ENCODE results near the gene SGSM1.

DNA sequence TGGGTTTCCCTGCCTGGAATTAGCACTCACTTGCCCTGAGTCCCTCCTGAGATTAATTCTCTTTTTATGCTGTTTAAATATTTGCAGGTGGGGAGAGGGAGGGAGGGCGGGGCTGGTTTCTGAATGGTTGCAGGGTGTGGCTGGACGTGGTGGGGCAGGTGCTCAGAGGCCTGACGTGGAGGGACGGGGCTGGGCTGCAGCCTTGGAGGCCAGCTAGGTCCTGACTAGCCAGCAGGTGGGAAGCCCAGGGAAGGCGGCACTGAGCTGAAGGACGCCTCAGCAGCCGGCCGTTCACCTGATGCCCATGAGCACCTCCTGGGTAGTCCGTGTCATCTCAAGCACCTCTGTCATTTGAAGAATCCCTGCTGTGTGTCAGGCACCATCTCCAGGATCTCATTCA lies 21.3 kb downstream of the SGSM1 start:
- no peak for TF ChIP-seq POLR2A (conservative IDR thresholded peaks at IDR 0.05)
- TF ChIP-seq, protein P1, sequence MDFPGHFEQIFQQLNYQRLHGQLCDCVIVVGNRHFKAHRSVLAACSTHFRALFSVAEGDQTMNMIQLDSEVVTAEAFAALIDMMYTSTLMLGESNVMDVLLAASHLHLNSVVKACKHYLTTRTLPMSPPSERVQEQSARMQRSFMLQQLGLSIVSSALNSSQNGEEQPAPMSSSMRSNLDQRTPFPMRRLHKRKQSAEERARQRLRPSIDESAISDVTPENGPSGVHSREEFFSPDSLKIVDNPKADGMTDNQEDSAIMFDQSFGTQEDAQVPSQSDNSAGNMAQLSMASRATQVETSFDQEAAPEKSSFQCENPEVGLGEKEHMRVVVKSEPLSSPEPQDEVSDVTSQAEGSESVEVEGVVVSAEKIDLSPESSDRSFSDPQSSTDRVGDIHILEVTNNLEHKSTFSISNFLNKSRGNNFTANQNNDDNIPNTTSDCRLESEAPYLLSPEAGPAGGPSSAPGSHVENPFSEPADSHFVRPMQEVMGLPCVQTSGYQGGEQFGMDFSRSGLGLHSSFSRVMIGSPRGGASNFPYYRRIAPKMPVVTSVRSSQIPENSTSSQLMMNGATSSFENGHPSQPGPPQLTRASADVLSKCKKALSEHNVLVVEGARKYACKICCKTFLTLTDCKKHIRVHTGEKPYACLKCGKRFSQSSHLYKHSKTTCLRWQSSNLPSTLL (IDR thresholded peaks at IDR 0.05): no peak
- TF ChIP-seq SP2 (IDR thresholded peaks at IDR 0.05; ENCODE audit: extremely low read depth, low read depth, low read length, poor library complexity, severe bottlenecking): no peak
- TF ChIP-seq, protein P2, sequence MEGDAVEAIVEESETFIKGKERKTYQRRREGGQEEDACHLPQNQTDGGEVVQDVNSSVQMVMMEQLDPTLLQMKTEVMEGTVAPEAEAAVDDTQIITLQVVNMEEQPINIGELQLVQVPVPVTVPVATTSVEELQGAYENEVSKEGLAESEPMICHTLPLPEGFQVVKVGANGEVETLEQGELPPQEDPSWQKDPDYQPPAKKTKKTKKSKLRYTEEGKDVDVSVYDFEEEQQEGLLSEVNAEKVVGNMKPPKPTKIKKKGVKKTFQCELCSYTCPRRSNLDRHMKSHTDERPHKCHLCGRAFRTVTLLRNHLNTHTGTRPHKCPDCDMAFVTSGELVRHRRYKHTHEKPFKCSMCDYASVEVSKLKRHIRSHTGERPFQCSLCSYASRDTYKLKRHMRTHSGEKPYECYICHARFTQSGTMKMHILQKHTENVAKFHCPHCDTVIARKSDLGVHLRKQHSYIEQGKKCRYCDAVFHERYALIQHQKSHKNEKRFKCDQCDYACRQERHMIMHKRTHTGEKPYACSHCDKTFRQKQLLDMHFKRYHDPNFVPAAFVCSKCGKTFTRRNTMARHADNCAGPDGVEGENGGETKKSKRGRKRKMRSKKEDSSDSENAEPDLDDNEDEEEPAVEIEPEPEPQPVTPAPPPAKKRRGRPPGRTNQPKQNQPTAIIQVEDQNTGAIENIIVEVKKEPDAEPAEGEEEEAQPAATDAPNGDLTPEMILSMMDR (IDR thresholded peaks at IDR 0.05 in 2 of 3, conservative IDR thresholded peaks at IDR 0.05 in 1 of 3; ENCODE audit: insufficient read depth in 2 of 3, low read depth in 1 of 3, low read length in 3 of 3): no peak
- TF ChIP-seq KAT8 (IDR thresholded peaks at IDR 0.05; ENCODE audit: low read depth): no peak
- no peak for TF ChIP-seq FOSL1 (tag; conservative IDR thresholded peaks at IDR 0.05)
- no peak for TF ChIP-seq MBD2 (IDR thresholded peaks at IDR 0.05; ENCODE audit: borderline replicate concordance, low read depth)
- TF ChIP-seq, protein P3, sequence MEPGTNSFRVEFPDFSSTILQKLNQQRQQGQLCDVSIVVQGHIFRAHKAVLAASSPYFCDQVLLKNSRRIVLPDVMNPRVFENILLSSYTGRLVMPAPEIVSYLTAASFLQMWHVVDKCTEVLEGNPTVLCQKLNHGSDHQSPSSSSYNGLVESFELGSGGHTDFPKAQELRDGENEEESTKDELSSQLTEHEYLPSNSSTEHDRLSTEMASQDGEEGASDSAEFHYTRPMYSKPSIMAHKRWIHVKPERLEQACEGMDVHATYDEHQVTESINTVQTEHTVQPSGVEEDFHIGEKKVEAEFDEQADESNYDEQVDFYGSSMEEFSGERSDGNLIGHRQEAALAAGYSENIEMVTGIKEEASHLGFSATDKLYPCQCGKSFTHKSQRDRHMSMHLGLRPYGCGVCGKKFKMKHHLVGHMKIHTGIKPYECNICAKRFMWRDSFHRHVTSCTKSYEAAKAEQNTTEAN (CRISPR knock-in tag; IDR thresholded peaks at IDR 0.05): no peak
- no peak for TF ChIP-seq NR2C2 (CRISPR knock-in tag; IDR thresholded peaks at IDR 0.05)
- TF ChIP-seq NR2C2 (tag; IDR thresholded peaks at IDR 0.05): no peak
- no peak for TF ChIP-seq GABPA (tag; conservative IDR thresholded peaks at IDR 0.05; ENCODE audit: low read depth)
- TF ChIP-seq PHF8 (IDR thresholded peaks at IDR 0.05; ENCODE audit: borderline replicate concordance, low read length): no peak
- TF ChIP-seq, protein P4, sequence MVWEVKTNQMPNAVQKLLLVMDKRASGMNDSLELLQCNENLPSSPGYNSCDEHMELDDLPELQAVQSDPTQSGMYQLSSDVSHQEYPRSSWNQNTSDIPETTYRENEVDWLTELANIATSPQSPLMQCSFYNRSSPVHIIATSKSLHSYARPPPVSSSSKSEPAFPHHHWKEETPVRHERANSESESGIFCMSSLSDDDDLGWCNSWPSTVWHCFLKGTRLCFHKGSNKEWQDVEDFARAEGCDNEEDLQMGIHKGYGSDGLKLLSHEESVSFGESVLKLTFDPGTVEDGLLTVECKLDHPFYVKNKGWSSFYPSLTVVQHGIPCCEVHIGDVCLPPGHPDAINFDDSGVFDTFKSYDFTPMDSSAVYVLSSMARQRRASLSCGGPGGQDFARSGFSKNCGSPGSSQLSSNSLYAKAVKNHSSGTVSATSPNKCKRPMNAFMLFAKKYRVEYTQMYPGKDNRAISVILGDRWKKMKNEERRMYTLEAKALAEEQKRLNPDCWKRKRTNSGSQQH (CRISPR knock-in tag; IDR thresholded peaks at IDR 0.05): no peak
- TF ChIP-seq ZNF589 (CRISPR knock-in tag; IDR thresholded peaks at IDR 0.05; ENCODE audit: low read depth): no peak
- no peak for TF ChIP-seq FOS (IDR thresholded peaks at IDR 0.05; ENCODE audit: extremely low read depth, insufficient read length)
